Prostate gland (tissue), 2 donors: ENCODE results near the gene TDRD9. TPM values are rescaled to one million over a fixed set of nuclear protein-coding genes. Genes with fewer than 3 reads are reported as not detected.

Source experiments
- DNase-seq: peaks from one replicate; pipeline ENCODE4 v3.0.0-alpha.2; 2019; ENCODE audit warnings: low spot score
- H3K27ac ChIP-seq, 2 donors: fragments of 200-600 bp; sonication (generic); 2 replicates each; pipeline ENCODE4 v1.5.1; 2017 to 2019
- H3K27me3 ChIP-seq: fragments of 200-600 bp; sonication (generic); replicated peaks from 2 replicates; pipeline ENCODE4 v1.5.1; 2019; ENCODE audit not compliant: insufficient read depth
- H3K36me3 ChIP-seq, 2 donors: fragments of 200-600 bp; sonication (generic); 1 replicate in 1 of 2; 2 replicates in 1 of 2; pipeline versions ENCODE4 v1.5.1 to v1.8.1; 2017 to 2019
- H3K4me1 ChIP-seq: fragments of 200-600 bp; sonication (generic); replicated peaks from 2 replicates; pipeline ENCODE4 v1.5.1; 2019
- H3K4me3 ChIP-seq, 2 donors: fragments of 200-600 bp; sonication (generic); 2 replicates each; pipeline ENCODE4 v1.5.1; 2017 to 2019
- H3K9me3 ChIP-seq: fragments of 200-600 bp; sonication (generic); 2 replicates; pipeline ENCODE4 v1.5.1; 2017
- CTCF ChIP-seq, 4 experiments: fragments of 200-600 bp in 2 of 4; fragments of 450-650 bp in 2 of 4; sonication (generic) in 2 of 4; IDR thresholded peaks; 1 replicate in 3 of 4; 2 replicates in 1 of 4; pipeline ENCODE4 v1.5.1; 2016 to 2019; ENCODE audit warnings: antibody characterized with exemption in 4 of 4, mild to moderate bottlenecking in 2 of 4, moderate library complexity in 2 of 4
- POLR2A ChIP-seq: fragments of 450-650 bp; IDR thresholded peaks from one replicate; pipeline ENCODE4 v1.6.1; 2016; ENCODE audit warnings: antibody characterized with exemption, mild to moderate bottlenecking
- POLR2AphosphoS5 ChIP-seq: sonication (generic); formaldehyde crosslinking; IDR thresholded peaks from one replicate; pipeline ENCODE4 v1.6.1; 2017; ENCODE audit warnings: antibody characterized with exemption
- WGBS: methylation state at CpG from one replicate; pipeline ENCODE4 v1.1.5; 2018; 5-methylcytosine and 5-hydroxymethylcytosine counted together
- intact Hi-C: fragments of 100-400 bp; cut with DNase I; formaldehyde crosslinking; loops from one replicate; pipeline ENCODE4 v1.14.2; 2022
- total RNA-seq, 2 donors: library from RNA; depleted of rRNA; stranded (reverse); fragments of >200 nt; gene quantifications; one replicate each; pipeline ENCODE4 v1.1.0, GENCODE V29; 2016

TDRD9 gene
- total RNA-seq, 2 donors from 2014 or later = 0.64 to 18.2 TPM

GRCh38 chr14:104009297-104009696, 81.0 kb downstream of the TDRD9 start:
- intact Hi-C loops = no loop called here

GRCh38 chr14:104011824-104012517, 83.7 kb downstream of the TDRD9 start:
- TF ChIP-seq POLR2AphosphoS5 (no peak), POLR2A (no peak), CTCF (IDR thresholded peaks at IDR 0.05) (no peak)
- DNase-seq = no peak
- 92% methylated on average over 3 of the region's 3 CpGs for WGBS
- no peaks in the 10 kb centered on the region for H3K36me3 ChIP-seq
- intact Hi-C loops = no loop called here
- H3K9me3 ChIP-seq = no peaks in the 10 kb centered on the region
- H3K27me3 ChIP-seq = no peaks in the 10 kb centered on the region
- no peak overlapping the region for H3K4me3 ChIP-seq
- no peaks in the 10 kb centered on the region for H3K4me1 ChIP-seq
- H3K27ac ChIP-seq = no peak overlapping the region

More at GRCh38 chr14:104009297-104009696, 81.0 kb downstream of the TDRD9 start:
- Histone ChIP-seq H3K4me1 (no peaks in the 10 kb centered on the region), H3K36me3 (no peaks in the 10 kb centered on the region), H3K27ac (no peak overlapping the region), H3K9me3 (no peaks in the 10 kb centered on the region), H3K4me3 (no peak overlapping the region), H3K27me3 (no peaks in the 10 kb centered on the region)
- 100% methylated on average over 1 of the region's 1 CpG for WGBS
- DNase-seq = no peak
- TF ChIP-seq POLR2A (no peak), CTCF (IDR thresholded peaks at IDR 0.05) (no peak), POLR2AphosphoS5 (no peak)

GRCh38 chr14:104014764-104015163, 86.5 kb downstream of the TDRD9 start:
- TF ChIP-seq CTCF (IDR thresholded peaks at IDR 0.05) (no peak), POLR2A (no peak), POLR2AphosphoS5 (no peak)
- 85% methylated on average over 5 of the region's 5 CpGs for WGBS
- intact Hi-C loops = no loop called here

GRCh38 chr14:104016873-104017650, 88.8 kb downstream of the TDRD9 start:
- no peak for DNase-seq
- Histone ChIP-seq H3K4me3 (no peak overlapping the region), H3K27me3 (no peaks in the 10 kb centered on the region), H3K36me3 (no peaks in the 10 kb centered on the region), H3K4me1 (no peaks in the 10 kb centered on the region), H3K27ac (no peak overlapping the region), H3K9me3 (no peaks in the 10 kb centered on the region)
- TF ChIP-seq CTCF (IDR thresholded peaks at IDR 0.05) = no peak
- no peak for TF ChIP-seq POLR2AphosphoS5
- TF ChIP-seq POLR2A = no peak
- 64% methylated on average over 11 of the region's 11 CpGs for WGBS
- intact Hi-C loops = no loop called here

More at GRCh38 chr14:104014764-104015163, 86.5 kb downstream of the TDRD9 start:
- Histone ChIP-seq H3K27me3 (no peaks in the 10 kb centered on the region), H3K27ac (no peak overlapping the region), H3K36me3 (no peaks in the 10 kb centered on the region), H3K9me3 (no peaks in the 10 kb centered on the region), H3K4me1 (no peaks in the 10 kb centered on the region), H3K4me3 (no peak overlapping the region)
- no peak for DNase-seq
